Astrocyte (in vitro differentiated cells and primary cell): Measurements from ENCODE around the gene FAM53B. TPM values are rescaled to one million over a fixed set of nuclear protein-coding genes. Genes with fewer than 3 reads are reported as not detected.
A peak's percentile ranks its signal among the peaks of the same experiment; 100 is the strongest.
"Not testable (repeated sequence)": the region's sequence is repeated elsewhere in the genome, so short reads cannot be mapped to it uniquely, and the experiment has no call there.

Experiments used
- DNase-seq: peaks from one replicate; pipeline ENCODE4 v3.0.0-alpha.2; 2010; ENCODE audit warnings: low read depth
- FAIRE-seq: peaks from 2 replicates; lab custom pipeline; 2011; peaks lifted over from hg19 to GRCh38; lab: Jason Lieb, UNC
- H2AFZ ChIP-seq: 2 replicates; pipeline ENCODE4 v1.6.0; 2012; ENCODE audit warnings: low read depth, low read length, inconsistent platforms
- H3K27ac ChIP-seq: 2 replicates; pipeline ENCODE4 v1.5.1; 2011; ENCODE audit warnings: low read depth, low read length, inconsistent platforms
- H3K27me3 ChIP-seq: 2 replicates; pipeline ENCODE4 v1.6.0; 2011; ENCODE audit warnings: low read length, inconsistent platforms; ENCODE audit not compliant: insufficient read depth
- H3K36me3 ChIP-seq: 2 replicates; pipeline ENCODE4 v1.5.1; 2011; ENCODE audit warnings: low read length, inconsistent platforms; ENCODE audit not compliant: insufficient read depth
- H3K4me1 ChIP-seq: 2 replicates; pipeline ENCODE4 v1.5.1; 2011; ENCODE audit warnings: low read length, inconsistent platforms; ENCODE audit not compliant: insufficient read depth
- H3K4me2 ChIP-seq: 2 replicates; pipeline ENCODE4 v1.6.0; 2012; ENCODE audit warnings: low read length, inconsistent platforms
- H3K4me3 ChIP-seq: 2 replicates; pipeline ENCODE4 v1.5.1; 2011; ENCODE audit warnings: low read depth, mild to moderate bottlenecking, low read length, inconsistent platforms; ENCODE audit not compliant: insufficient read depth
- H3K79me2 ChIP-seq: 2 replicates; pipeline ENCODE4 v1.6.0; 2012; ENCODE audit warnings: mild to moderate bottlenecking, low read length, inconsistent platforms; ENCODE audit not compliant: insufficient read depth
- H3K9ac ChIP-seq: 2 replicates; pipeline ENCODE4 v1.6.0; 2012; ENCODE audit warnings: mild to moderate bottlenecking, low read length, inconsistent platforms
- H3K9me3 ChIP-seq: 2 replicates; pipeline ENCODE4 v1.5.1; 2012; ENCODE audit warnings: low read depth, mild to moderate bottlenecking, low read length, inconsistent platforms; ENCODE audit not compliant: insufficient read depth
- H4K20me1 ChIP-seq: 2 replicates; pipeline ENCODE4 v1.6.0; 2012; ENCODE audit warnings: low read length, inconsistent platforms; ENCODE audit not compliant: insufficient read depth
- H3K27ac Mint-ChIP-seq: one replicate; pipeline ENCODE4 v1.8.0; 2021; ENCODE audit warnings: mild to moderate bottlenecking, mixed read lengths; ENCODE audit not compliant: unreplicated experiment
- H3K27me3 Mint-ChIP-seq: one replicate; pipeline ENCODE4 v1.8.0; 2021; ENCODE audit warnings: low read depth, mixed read lengths; ENCODE audit not compliant: unreplicated experiment
- H3K36me3 Mint-ChIP-seq: one replicate; pipeline ENCODE4 v1.8.0; 2021; ENCODE audit warnings: low read depth, mixed read lengths; ENCODE audit not compliant: unreplicated experiment
- H3K4me1 Mint-ChIP-seq: one replicate; pipeline ENCODE4 v1.8.0; 2021; ENCODE audit warnings: low read depth, mixed read lengths; ENCODE audit not compliant: unreplicated experiment
- H3K4me3 Mint-ChIP-seq: one replicate; pipeline ENCODE4 v1.8.0; 2021; ENCODE audit warnings: mild to moderate bottlenecking, moderate library complexity, mixed read lengths; ENCODE audit not compliant: unreplicated experiment
- H3K9me3 Mint-ChIP-seq: one replicate; pipeline ENCODE4 v1.8.0; 2021; ENCODE audit warnings: mild to moderate bottlenecking, mixed read lengths; ENCODE audit not compliant: unreplicated experiment
- EZH2 ChIP-seq: IDR thresholded peaks from 2 replicates; pipeline ENCODE4 v1.6.1; 2012; ENCODE audit warnings: mild to moderate bottlenecking, low read length, inconsistent platforms; ENCODE audit not compliant: insufficient read depth
- total RNA-seq: library from RNA; stranded (reverse); gene quantifications from 2 replicates; pipeline ENCODE4 v1.2.1, GENCODE V29; 2021
- TF ChIP-seq, protein P1 (sequence below): IDR thresholded peaks from 2 replicates; pipeline ENCODE4 v1.5.1; 2011; ENCODE audit warnings: low read depth, mild to moderate bottlenecking, inconsistent platforms, low read length, moderate library complexity; ENCODE audit not compliant: insufficient read depth

FAM53B gene
- total RNA-seq, 1 donor from 2014 or later: 12.9 TPM

- Mint-ChIP-seq H3K36me3 (peaks cover 6% of the 10 kb centered on the region), H3K4me1 (peaks cover 1% of the 10 kb centered on the region), H3K9me3 (peaks cover 5% of the 10 kb centered on the region), H3K27ac (peak within 1 kb of the TSS; percentile 85), H3K4me3 (peak within 1 kb of the TSS; percentile 96), H3K27me3 (peaks cover 1% of the 10 kb centered on the region)
- Histone ChIP-seq H3K4me1 (no peaks in the 10 kb centered on the region), H3K27ac (peak within 1 kb of the TSS; percentile 82), H3K9me3 (no peaks in the 10 kb centered on the region), H3K4me2 (peak within 1 kb of the TSS; percentile 96), H4K20me1 (no peaks in the 10 kb centered on the region), H3K27me3 (no peaks in the 10 kb centered on the region), H3K9ac (peak within 1 kb of the TSS; percentile 93), H3K36me3 (peaks cover 11% of the 10 kb centered on the region), H3K4me3 (peak within 1 kb of the TSS; percentile 84), H2AFZ (peak within 1 kb of the TSS; percentile 100), H3K79me2 (peaks cover 30% of the 10 kb centered on the region)
- TF ChIP-seq, protein P1, sequence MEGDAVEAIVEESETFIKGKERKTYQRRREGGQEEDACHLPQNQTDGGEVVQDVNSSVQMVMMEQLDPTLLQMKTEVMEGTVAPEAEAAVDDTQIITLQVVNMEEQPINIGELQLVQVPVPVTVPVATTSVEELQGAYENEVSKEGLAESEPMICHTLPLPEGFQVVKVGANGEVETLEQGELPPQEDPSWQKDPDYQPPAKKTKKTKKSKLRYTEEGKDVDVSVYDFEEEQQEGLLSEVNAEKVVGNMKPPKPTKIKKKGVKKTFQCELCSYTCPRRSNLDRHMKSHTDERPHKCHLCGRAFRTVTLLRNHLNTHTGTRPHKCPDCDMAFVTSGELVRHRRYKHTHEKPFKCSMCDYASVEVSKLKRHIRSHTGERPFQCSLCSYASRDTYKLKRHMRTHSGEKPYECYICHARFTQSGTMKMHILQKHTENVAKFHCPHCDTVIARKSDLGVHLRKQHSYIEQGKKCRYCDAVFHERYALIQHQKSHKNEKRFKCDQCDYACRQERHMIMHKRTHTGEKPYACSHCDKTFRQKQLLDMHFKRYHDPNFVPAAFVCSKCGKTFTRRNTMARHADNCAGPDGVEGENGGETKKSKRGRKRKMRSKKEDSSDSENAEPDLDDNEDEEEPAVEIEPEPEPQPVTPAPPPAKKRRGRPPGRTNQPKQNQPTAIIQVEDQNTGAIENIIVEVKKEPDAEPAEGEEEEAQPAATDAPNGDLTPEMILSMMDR: no peak
- TF ChIP-seq EZH2: no peak
- FAIRE-seq (no peak), DNase-seq (peak; percentile 70)
Measured at GRCh38 chr10:124791547-124792348, 47.6 kb upstream of the FAM53B start, which contains the start of gene EEF1AKMT2. Gene EEF1AKMT2, minus strand, starts transcription at chr10:124791887. Its CDS starts 54 bp downstream, at chr10:124791833.

GRCh38 chr10:124782900-124783299 is 38.7 kb upstream of the FAM53B start:
- H4K20me1 ChIP-seq, H3K27me3 Mint-ChIP-seq, H3K4me1 Mint-ChIP-seq, H3K27me3 ChIP-seq, H2AFZ ChIP-seq, H3K27ac Mint-ChIP-seq, H3K79me2 ChIP-seq, H3K4me3 Mint-ChIP-seq, FAIRE-seq, H3K4me3 ChIP-seq, H3K9me3 Mint-ChIP-seq, H3K4me2 ChIP-seq, H3K9me3 ChIP-seq, DNase-seq, H3K9ac ChIP-seq, H3K27ac ChIP-seq, H3K36me3 Mint-ChIP-seq, H3K4me1 ChIP-seq, H3K36me3 ChIP-seq: not testable (repeated sequence)

GRCh38 chr10:124768791-124769190 is 24.6 kb upstream of the FAM53B start:
- no peaks in the 10 kb centered on the region for H3K79me2 ChIP-seq
- H3K4me1 ChIP-seq: no peaks in the 10 kb centered on the region
- FAIRE-seq (no peak), DNase-seq (peak; percentile 30)
- no peak overlapping the region for H3K27ac ChIP-seq
- TF ChIP-seq, protein P1: no peak
- TF ChIP-seq EZH2: no peak
- H3K9me3 ChIP-seq: no peaks in the 10 kb centered on the region
- Mint-ChIP-seq H3K4me3 (no peak overlapping the region), H3K27ac (no peak overlapping the region), H3K36me3 (peaks cover 11% of the 10 kb centered on the region), H3K9me3 (peaks cover 3% of the 10 kb centered on the region), H3K27me3 (no peaks in the 10 kb centered on the region), H3K4me1 (no peaks in the 10 kb centered on the region)
- no peak overlapping the region for H3K4me3 ChIP-seq
- peaks cover 3% of the 10 kb centered on the region for H4K20me1 ChIP-seq
- peaks cover 5% of the 10 kb centered on the region for H3K36me3 ChIP-seq
- no peak overlapping the region for H3K4me2 ChIP-seq
- H3K9ac ChIP-seq: no peak overlapping the region
- no peak overlapping the region for H2AFZ ChIP-seq
- H3K27me3 ChIP-seq: no peaks in the 10 kb centered on the region
